Fibroblast of lung (primary cell): ENCODE measurements around the gene ZNF554.

ENCODE experiments used
- EZH2 ChIP-seq: IDR thresholded peaks from 2 replicates; pipeline ENCODE4 v1.5.1; 2012; ENCODE audit warnings: low read length, control low read depth, mild to moderate bottlenecking; ENCODE audit errors: missing control alignments
- TF ChIP-seq, protein P1 (sequence below), 2 donors: IDR thresholded peaks in 1 of 2; conservative IDR thresholded peaks in 1 of 2; 1 replicate in 1 of 2; 2 replicates in 1 of 2; pipeline ENCODE4 v1.5.1; 2011 to 2012; ENCODE audit warnings: low read length in 2 of 2, control low read depth in 1 of 2, inconsistent platforms in 1 of 2, low read depth in 1 of 2, mild to moderate bottlenecking in 1 of 2

DNA sequence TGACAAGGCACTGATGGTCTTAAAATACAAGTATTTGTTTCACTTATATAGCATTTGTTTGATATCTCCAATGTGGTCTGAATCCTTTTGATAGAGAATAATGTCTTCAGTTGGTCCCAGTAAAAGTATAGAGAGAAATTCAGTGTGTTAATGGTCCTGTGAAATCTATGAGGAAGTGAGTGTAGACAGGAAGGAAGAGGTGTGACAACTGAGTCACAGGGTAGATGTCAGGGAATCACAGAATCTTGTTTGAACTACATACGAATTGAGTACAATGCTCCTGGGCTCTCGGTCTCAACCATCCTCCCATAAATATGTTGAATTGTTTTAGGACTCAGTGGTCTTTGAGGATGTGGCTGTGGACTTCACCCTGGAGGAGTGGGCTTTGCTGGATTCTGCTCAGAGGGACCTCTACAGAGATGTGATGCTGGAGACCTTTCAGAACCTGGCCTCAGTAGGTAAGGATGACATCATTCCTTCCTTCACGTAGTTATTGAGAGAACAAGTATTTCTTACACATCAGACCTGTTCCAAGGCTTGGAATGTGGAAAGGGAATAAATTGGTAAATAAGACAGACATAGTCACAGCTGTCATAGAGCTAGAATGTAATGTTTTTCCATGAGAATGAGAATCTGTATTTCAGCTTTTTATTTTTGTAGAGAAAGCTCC, 30.7 kb downstream of the ZNF554 start:
- TF ChIP-seq, protein P1, sequence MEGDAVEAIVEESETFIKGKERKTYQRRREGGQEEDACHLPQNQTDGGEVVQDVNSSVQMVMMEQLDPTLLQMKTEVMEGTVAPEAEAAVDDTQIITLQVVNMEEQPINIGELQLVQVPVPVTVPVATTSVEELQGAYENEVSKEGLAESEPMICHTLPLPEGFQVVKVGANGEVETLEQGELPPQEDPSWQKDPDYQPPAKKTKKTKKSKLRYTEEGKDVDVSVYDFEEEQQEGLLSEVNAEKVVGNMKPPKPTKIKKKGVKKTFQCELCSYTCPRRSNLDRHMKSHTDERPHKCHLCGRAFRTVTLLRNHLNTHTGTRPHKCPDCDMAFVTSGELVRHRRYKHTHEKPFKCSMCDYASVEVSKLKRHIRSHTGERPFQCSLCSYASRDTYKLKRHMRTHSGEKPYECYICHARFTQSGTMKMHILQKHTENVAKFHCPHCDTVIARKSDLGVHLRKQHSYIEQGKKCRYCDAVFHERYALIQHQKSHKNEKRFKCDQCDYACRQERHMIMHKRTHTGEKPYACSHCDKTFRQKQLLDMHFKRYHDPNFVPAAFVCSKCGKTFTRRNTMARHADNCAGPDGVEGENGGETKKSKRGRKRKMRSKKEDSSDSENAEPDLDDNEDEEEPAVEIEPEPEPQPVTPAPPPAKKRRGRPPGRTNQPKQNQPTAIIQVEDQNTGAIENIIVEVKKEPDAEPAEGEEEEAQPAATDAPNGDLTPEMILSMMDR (conservative IDR thresholded peaks at IDR 0.05 in 1 of 2, IDR thresholded peaks at IDR 0.05 in 1 of 2; ENCODE audit: low read depth in 1 of 2, low read length in 2 of 2), result no peak
- TF ChIP-seq EZH2, result no peak
